GM12892 (cell line): Measurements from ENCODE around the gene ABCC1.

Source experiments
- DNase-seq: peaks from one replicate; pipeline ENCODE4 v3.0.0; 2011; ENCODE audit not compliant: insufficient read length
- FAIRE-seq: peaks from 2 replicates; lab custom pipeline; 2011; peaks lifted over from hg19 to GRCh38; lab: Jason Lieb, UNC
- POLR2A ChIP-seq: IDR thresholded peaks from 2 replicates; pipeline ENCODE4 v1.6.1; 2011; ENCODE audit warnings: low read depth, low read length, control low read depth
- POLR2AphosphoS5 ChIP-seq: IDR thresholded peaks from 2 replicates; pipeline ENCODE4 v1.6.1; 2011; ENCODE audit warnings: low read depth, low read length, control low read depth
- TAF1 ChIP-seq: IDR thresholded peaks from 2 replicates; pipeline ENCODE4 v1.6.1; 2011; ENCODE audit warnings: low read depth, mild to moderate bottlenecking, control low read depth, low read length, borderline replicate concordance

The ABCC1 gene

GRCh38 chr16:16021988-16022682 is 72.7 kb downstream of the ABCC1 start:
- TF ChIP-seq POLR2AphosphoS5 (no peak), TAF1 (no peak), POLR2A (no peak)
- FAIRE-seq = no peak
- no peak for DNase-seq

- DNase-seq (no peak), FAIRE-seq (no peak)
- no peak for TF ChIP-seq POLR2A
- TF ChIP-seq TAF1 = no peak
- TF ChIP-seq POLR2AphosphoS5 = no peak
Measured at GRCh38 chr16:16022683-16023064, 73.3 kb downstream of the ABCC1 start.

GRCh38 chr16:16025214-16025968 is 76.0 kb downstream of the ABCC1 start:
- FAIRE-seq (no peak), DNase-seq (peak; percentile 47)

GRCh38 chr16:16027728-16028310 is 78.4 kb downstream of the ABCC1 start:
- no peak for TF ChIP-seq POLR2A
- TF ChIP-seq TAF1 = no peak
- TF ChIP-seq POLR2AphosphoS5 = no peak
- FAIRE-seq (no peak), DNase-seq (no peak)

More at GRCh38 chr16:16025214-16025968, 76.0 kb downstream of the ABCC1 start:
- TF ChIP-seq TAF1 = no peak
- no peak for TF ChIP-seq POLR2A
- no peak for TF ChIP-seq POLR2AphosphoS5

- FAIRE-seq (no peak), DNase-seq (no peak)
- TF ChIP-seq POLR2AphosphoS5 (no peak), TAF1 (no peak), POLR2A (no peak)
Measured at GRCh38 chr16:16028311-16028999, 79.0 kb downstream of the ABCC1 start.

- DNase-seq (no peak), FAIRE-seq (no peak)
- TF ChIP-seq POLR2A = no peak
- no peak for TF ChIP-seq TAF1
- no peak for TF ChIP-seq POLR2AphosphoS5
Measured at GRCh38 chr16:16029431-16030011, 80.1 kb downstream of the ABCC1 start.

GRCh38 chr16:16030449-16030848 is 81.0 kb downstream of the ABCC1 start:
- TF ChIP-seq TAF1 (no peak), POLR2AphosphoS5 (no peak), POLR2A (no peak)
- no peak for DNase-seq
- FAIRE-seq = no peak

GRCh38 chr16:16031401-16031800 is 82.0 kb downstream of the ABCC1 start:
- no peak for DNase-seq
- TF ChIP-seq POLR2A = no peak
- no peak for FAIRE-seq

- TF ChIP-seq POLR2AphosphoS5 (no peak), POLR2A (no peak), TAF1 (no peak)
- FAIRE-seq = no peak
- DNase-seq = no peak
Measured at GRCh38 chr16:16032271-16032979, 83.0 kb downstream of the ABCC1 start.

GRCh38 chr16:16033208-16033717 is 83.8 kb downstream of the ABCC1 start:
- DNase-seq (no peak), FAIRE-seq (no peak)
- TF ChIP-seq POLR2A = no peak
- TF ChIP-seq POLR2AphosphoS5 = no peak
- TF ChIP-seq TAF1 = no peak
